HL-60 (cell line): ENCODE results near the gene CHI3L1.

ENCODE experiments used
- CTCF ChIP-seq: IDR thresholded peaks from one replicate; pipeline ENCODE4 v1.5.1; 2011; ENCODE audit warnings: low read length, control low read depth, inconsistent platforms; ENCODE audit not compliant: insufficient read depth
- GABPA ChIP-seq: IDR thresholded peaks from 2 replicates; pipeline ENCODE4 v1.6.1; 2012; ENCODE audit warnings: low read depth
- POLR2AphosphoS5 ChIP-seq: IDR thresholded peaks from 2 replicates; pipeline ENCODE4 v1.6.1; 2012; ENCODE audit warnings: low read depth
- TF ChIP-seq, protein P1 (sequence below): IDR thresholded peaks from 2 replicates; pipeline ENCODE4 v1.6.1; 2012; ENCODE audit warnings: low read depth; ENCODE audit not compliant: insufficient replicate concordance

GRCh38 chr1:203130358-203130985 lies 56.0 kb downstream of the CHI3L1 start:
- TF ChIP-seq CTCF (no peak), POLR2AphosphoS5 (no peak), GABPA (no peak)
- TF ChIP-seq, protein P1, sequence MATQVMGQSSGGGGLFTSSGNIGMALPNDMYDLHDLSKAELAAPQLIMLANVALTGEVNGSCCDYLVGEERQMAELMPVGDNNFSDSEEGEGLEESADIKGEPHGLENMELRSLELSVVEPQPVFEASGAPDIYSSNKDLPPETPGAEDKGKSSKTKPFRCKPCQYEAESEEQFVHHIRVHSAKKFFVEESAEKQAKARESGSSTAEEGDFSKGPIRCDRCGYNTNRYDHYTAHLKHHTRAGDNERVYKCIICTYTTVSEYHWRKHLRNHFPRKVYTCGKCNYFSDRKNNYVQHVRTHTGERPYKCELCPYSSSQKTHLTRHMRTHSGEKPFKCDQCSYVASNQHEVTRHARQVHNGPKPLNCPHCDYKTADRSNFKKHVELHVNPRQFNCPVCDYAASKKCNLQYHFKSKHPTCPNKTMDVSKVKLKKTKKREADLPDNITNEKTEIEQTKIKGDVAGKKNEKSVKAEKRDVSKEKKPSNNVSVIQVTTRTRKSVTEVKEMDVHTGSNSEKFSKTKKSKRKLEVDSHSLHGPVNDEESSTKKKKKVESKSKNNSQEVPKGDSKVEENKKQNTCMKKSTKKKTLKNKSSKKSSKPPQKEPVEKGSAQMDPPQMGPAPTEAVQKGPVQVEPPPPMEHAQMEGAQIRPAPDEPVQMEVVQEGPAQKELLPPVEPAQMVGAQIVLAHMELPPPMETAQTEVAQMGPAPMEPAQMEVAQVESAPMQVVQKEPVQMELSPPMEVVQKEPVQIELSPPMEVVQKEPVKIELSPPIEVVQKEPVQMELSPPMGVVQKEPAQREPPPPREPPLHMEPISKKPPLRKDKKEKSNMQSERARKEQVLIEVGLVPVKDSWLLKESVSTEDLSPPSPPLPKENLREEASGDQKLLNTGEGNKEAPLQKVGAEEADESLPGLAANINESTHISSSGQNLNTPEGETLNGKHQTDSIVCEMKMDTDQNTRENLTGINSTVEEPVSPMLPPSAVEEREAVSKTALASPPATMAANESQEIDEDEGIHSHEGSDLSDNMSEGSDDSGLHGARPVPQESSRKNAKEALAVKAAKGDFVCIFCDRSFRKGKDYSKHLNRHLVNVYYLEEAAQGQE = no peak
